HG03039 (cell line): ENCODE results near the gene ECHDC3.

ENCODE experiments used
- ATAC-seq: cut with Tn5 transposase; IDR thresholded peaks from one replicate; pipeline ENCODE4 v1.9.1; 2021; ENCODE audit warnings: mild to moderate bottlenecking, moderate library complexity; ENCODE audit not compliant: unreplicated experiment

The ECHDC3 gene

DNA sequence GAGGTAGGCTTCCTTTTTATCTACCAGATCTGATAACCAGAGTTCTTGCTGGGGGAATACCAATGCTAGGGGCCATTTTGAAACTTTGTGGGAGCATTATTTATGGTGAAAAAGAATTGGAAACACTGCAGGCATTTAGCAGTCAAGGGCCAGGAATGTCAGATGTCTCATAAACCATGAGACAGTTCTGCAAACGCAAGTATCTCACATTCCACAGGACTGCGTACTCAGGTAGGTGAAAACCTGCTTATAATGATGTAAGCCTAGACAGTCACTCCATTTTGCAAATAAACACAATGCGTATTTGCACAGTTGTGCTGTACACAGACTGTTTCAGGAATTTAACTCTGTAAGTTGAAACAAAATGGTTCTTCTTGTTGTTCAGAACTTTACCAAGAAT, 33.9 kb downstream of the ECHDC3 start:
- no peak for ATAC-seq

DNA sequence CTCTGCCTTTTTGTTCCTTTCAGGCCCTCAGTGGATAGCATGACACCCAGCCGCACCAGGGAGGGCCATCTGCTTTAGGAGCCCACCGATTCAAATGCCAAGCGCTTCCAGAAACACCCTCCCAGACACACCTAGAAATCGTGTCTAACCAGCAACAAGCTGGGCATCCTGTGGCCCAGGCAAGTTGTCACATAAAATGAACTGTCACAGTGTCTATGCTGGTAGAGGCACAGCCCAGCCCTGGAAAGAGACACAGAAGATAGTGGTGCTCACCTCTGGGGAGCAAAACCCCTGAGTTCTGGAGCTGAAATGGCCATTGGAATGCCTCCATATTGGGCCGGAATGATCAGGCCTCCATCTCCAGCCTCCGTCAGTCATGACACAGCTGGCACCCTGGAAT, 38.9 kb downstream of the ECHDC3 start:
- ATAC-seq, result no peak

GRCh38 chr10:11782793-11783557, 40.8 kb downstream of the ECHDC3 start:
- no peak for ATAC-seq

DNA sequence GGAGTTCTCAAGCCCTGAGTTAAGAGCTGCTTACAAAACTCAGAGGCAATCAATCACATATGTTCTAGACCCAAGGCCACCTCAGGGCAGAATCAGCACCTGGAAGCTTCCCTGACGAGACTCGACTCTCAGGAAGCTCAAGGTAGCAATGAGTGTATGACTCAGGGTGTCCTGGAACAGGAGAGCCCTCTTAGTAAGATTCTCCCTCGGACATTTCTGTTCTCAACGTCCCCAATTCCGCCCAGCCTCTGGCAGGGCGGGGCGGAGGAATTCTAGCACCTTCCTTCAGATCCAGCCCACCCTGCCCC, 41.3 kb downstream of the ECHDC3 start:
- ATAC-seq, result no peak

DNA sequence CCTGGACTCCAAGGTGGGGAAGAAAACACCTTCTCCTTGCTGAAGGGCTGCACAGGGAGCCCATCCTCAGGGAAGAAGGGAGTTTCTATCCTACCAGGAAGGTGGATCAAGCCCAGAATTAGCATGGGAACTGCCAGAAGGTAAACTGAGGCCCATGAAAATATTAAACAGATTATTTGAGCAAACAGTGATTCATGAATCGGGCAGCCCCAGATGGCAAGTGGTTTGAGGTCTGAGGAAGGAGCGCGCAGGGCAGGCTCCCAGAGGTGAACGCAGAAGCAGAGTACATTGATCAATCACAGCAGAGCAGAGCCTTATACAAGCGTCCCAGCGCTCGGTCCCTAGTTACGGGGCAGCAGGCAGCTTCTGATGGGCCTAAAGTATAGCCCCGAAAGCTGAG, 45.2 kb downstream of the ECHDC3 start:
- ATAC-seq, result no peak

DNA sequence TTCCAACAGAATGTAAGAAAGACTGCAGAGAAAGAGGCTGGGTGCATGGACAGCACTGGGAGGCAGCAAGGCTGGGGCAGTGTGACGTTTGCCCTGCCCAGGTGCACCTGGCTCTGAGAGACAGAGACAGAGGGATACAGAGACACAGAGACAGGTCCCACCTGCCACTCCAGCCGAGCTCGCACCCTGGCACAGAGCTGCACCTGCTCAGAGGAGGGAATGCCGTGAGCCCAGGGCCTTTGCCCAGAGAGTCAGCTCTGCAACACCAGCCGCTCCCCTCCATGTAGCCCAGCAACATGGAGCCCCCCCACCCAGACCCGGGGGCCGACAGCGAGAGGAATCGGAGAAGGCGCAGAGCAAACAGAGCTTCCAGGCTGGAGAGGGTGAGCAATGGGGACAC, 45.7 kb downstream of the ECHDC3 start:
- ATAC-seq, result no peak

GRCh38 chr10:11789306-11789705, 47.1 kb downstream of the ECHDC3 start:
- ATAC-seq, result no peak

GRCh38 chr10:11789956-11790355, 47.8 kb downstream of the ECHDC3 start:
- no peak for ATAC-seq

DNA sequence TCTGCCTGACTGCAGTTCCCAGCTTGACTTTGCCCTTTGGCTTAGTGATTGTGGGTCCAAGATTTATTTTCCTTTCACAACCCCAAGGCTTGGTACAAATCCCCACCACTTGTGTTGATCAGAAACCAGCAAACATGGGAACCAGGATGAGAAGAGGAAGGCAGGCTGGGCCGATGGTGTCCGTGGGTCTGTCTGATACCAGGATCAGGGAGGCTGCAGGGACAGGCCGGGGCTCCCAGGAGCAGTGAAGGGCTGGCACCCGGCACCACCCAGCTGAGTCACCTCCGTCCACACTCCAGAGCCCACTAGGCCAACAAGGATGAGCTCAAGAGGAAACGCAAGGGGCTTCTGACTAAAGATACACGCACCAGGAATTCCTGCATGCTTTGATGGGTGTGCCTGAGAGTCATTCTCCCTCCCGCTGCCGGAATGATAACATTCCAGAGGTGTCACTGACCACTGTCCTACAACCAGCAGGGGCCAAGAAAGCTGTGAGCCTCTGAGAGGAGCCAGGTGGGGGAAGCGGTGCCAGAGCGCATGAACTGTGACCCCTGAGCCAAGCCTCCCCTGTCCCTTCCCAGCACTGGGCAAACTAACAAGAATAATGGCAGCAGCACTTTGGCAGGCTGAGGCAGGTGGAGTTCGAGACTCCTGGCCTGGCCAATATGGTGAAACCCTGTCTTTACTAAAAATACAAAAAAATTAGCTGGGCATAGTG, 51.7 kb downstream of the ECHDC3 start:
- no peak for ATAC-seq

DNA sequence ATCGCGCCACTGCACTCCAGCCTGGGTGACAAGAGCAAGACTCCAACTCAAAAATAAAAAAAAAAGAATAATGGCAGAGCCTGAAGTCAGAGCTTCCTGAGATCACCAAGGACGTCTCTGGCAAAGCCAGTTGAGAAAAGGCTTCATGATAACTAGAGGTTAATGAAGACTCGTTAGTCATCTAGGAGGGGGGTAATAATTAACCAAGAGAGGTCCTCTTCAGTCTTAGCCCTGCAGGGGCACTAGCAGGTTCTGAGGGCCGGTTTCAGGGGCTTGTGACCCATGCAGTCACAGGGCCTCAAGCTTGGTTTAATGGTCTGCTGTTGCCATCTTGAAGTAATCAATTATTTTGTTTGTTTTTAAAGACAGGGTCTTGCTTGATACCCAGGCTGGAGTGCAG, 52.4 kb downstream of the ECHDC3 start:
- ATAC-seq, result no peak

- no peak for ATAC-seq
Measured at GRCh38 chr10:11795101-11795920, 53.1 kb downstream of the ECHDC3 start.

- no peak for ATAC-seq
Measured at GRCh38 chr10:11796474-11796873, 54.3 kb downstream of the ECHDC3 start.

- no peak for ATAC-seq
Measured at GRCh38 chr10:11797281-11797680, 55.1 kb downstream of the ECHDC3 start.

GRCh38 chr10:11797847-11798633, 55.9 kb downstream of the ECHDC3 start:
- ATAC-seq, result no peak

DNA sequence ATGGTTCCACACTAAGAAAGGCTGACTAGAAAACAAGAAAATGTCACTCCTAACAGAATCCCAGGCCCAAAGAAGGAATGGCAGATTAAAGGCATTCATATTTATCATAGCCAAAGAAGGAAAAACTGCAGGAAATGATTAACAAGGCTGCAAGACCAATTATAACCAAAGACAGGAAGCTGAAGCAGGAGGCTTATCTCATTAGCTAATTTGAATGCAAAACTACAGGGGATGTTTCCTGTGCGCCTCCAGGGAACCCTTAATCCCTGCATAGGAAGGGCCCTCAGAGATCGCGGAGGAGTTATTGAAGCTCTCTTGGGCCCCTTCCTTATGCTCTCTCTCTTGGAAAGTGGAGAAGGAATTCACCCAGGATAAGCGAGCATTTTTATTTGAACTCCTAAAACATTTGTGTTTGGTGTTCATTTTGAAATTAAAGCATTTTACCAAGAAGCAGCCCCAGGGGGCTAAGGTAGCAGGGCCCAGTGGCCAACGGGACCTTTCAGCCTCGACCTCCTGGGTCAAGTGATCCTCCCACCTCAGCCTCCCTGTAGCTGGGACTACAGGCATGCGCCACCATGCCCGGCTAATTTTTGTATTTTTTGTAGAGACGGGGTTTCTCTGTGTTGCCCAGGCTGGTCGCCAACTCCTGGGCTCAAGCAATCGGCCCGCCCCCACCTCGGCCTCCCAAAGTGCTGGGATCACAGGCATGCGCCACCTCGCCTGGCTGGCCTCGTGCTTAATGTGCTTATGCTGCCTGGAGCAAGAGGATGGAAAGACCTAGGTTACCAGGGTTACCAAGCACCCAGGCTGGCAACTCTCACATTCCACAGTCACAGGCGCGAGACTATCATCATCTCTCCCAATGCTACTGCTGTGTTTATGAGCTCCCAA, 56.9 kb downstream of the ECHDC3 start:
- no peak for ATAC-seq

GRCh38 chr10:11799736-11800080, 57.5 kb downstream of the ECHDC3 start:
- no peak for ATAC-seq

GRCh38 chr10:11804336-11804735, 62.2 kb downstream of the ECHDC3 start:
- ATAC-seq, result no peak

GRCh38 chr10:11805792-11806191, 63.6 kb downstream of the ECHDC3 start:
- ATAC-seq, result no peak

DNA sequence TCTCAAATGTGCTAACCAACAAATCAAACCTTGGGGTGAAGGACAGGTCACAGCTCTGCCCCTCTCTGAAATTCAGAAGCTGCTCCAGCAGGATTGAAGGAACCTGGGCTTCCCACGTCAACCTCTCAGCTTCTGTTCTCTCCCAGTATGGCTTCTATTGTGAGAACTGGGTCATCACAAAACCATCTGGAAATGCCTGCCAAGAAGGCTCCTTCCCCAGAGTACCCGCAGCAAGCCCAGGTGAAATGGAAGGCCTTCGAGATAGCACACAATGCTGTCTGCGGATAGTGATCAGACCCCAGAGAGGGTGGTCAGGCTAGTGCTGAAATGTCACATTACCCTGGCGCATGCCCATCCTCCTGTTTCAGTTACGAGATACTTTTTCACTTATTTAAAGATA, 64.5 kb downstream of the ECHDC3 start:
- ATAC-seq, result no peak

DNA sequence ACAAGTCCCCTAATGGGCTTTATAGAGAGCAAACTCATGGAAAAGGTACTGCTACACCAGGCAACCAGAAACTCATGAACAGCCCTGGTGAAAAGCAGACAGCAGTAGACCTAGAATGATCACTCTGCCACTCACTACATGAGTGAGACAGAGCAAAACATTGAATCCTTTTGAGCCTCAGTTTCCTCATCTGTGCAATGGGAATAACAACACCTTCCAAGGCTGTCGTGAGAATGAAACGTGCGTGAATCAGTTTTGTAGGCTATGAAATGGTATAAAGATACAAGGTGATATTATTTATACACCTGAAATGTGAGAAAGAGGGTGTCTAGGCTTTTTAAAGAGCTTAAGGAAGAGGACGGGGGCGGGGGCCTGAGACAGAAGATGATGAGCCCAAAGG, 66.6 kb downstream of the ECHDC3 start:
- ATAC-seq, result no peak
